Mammary epithelial cell (primary cell): ENCODE results near the gene APC2.

Source experiments
- EZH2 ChIP-seq: IDR thresholded peaks from 2 replicates; pipeline ENCODE4 v1.6.1; 2012; ENCODE audit warnings: low read length, inconsistent platforms, borderline replicate concordance
- TF ChIP-seq, protein P1 (sequence below), 2 donors: IDR thresholded peaks in 1 of 2; conservative IDR thresholded peaks in 1 of 2; 2 replicates each; pipeline ENCODE4 v1.5.1; 2011 to 2012; ENCODE audit warnings: inconsistent platforms in 2 of 2, low read length in 2 of 2, mild to moderate bottlenecking in 2 of 2, control low read depth in 1 of 2, low read depth in 1 of 2; ENCODE audit not compliant: insufficient read depth in 1 of 2; ENCODE audit errors: extremely low read depth in 1 of 2

DNA sequence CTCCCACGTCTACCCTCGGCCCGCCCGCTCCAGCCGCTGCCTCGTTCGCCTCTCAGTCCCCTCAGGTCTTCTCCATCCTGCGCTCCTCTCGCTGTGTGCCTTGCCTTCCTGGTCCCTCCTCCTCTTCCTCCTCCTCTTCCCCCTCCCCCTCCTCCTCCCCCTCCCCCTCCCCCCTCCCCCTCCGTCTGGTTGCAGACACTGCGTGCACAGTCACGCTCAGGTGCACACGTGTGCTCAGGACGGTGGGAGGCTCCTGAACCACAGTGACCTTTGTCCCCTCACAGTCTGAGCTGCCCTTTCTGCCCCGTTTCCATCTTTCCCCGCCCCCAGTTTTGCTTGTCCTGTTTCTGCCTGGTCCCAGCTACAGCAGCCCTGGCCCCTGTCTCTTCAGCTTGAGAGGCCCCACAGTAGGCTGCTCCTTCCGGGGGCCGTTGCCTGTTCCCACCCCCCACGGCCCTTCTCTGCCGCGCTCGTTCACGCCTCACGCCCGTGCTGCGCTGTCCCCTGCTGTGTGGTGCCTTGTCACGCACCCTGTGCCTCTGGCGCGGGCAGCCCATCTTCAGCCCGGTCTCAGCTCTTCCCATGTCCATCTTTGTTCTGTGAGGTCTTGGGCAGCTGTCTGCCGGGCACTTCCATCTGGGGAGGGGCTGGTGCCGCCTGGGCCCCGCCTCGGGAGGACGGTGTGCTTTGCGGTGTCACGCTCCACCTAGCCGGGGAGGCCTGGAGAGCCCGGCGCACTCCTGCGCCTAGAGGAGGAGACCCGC, 25.5 kb upstream of the APC2 start:
- TF ChIP-seq, protein P1, sequence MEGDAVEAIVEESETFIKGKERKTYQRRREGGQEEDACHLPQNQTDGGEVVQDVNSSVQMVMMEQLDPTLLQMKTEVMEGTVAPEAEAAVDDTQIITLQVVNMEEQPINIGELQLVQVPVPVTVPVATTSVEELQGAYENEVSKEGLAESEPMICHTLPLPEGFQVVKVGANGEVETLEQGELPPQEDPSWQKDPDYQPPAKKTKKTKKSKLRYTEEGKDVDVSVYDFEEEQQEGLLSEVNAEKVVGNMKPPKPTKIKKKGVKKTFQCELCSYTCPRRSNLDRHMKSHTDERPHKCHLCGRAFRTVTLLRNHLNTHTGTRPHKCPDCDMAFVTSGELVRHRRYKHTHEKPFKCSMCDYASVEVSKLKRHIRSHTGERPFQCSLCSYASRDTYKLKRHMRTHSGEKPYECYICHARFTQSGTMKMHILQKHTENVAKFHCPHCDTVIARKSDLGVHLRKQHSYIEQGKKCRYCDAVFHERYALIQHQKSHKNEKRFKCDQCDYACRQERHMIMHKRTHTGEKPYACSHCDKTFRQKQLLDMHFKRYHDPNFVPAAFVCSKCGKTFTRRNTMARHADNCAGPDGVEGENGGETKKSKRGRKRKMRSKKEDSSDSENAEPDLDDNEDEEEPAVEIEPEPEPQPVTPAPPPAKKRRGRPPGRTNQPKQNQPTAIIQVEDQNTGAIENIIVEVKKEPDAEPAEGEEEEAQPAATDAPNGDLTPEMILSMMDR (conservative IDR thresholded peaks at IDR 0.05 in 1 of 2, IDR thresholded peaks at IDR 0.05 in 1 of 2; ENCODE audit: extremely low read depth in 1 of 2, insufficient read depth in 1 of 2, low read depth in 1 of 2, low read length in 2 of 2) = no peak
- no peak for TF ChIP-seq EZH2
